ELF-1 (cell line): ENCODE data around the gene PAM.
A peak's percentile ranks its signal among the peaks of the same experiment; 100 is the strongest.
"Not testable (repeated sequence)": the region's sequence is repeated elsewhere in the genome, so short reads cannot be mapped to it uniquely, and the experiment has no call there.

Source experiments
- DNase-seq: peaks from one replicate; pipeline ENCODE4 v3.0.0-alpha.2; 2016; ENCODE audit warnings: low read depth, low spot score

Gene PAM

DNA sequence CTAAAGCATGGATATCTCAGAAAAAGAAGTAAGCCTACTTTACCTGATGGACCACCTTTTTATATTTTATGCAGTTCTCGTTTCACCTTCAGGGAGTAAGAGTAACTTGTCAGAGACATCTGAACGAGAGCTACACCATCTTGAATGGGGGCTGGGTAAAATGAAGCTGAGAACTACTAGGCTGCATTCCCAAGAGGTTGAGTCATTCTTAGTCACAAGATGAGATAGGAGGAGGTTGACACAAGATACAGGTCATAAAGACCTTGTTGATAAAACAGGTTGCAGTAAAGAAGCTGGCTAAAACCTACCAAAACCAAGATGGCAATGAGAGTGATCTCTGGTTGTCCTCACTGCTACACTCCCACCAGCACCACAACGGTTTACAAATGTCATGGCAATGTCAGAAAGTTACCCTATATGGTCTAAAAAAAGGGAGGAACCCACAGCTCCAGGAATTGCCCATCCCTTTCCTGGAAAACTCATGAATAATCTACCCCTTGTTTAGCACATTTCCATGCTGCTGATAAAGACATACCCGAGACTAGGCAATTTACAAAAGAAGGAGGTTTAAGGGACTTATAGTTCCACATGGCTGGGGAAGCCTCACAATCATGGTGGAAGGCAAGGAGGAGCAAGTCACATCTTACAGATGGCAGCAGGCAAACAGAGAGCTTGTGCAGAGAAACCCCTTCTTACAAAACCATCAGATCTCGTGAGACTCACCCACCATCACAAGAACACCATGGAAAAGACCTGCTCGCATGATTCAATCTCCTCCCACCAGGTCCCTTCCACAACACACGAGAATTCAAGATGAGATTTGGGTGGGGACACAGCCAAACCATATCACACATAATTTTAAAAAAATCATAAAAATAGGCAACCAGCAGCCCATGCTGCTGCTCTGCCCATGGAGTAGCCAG is 302.4 kb downstream of the PAM start:
- DNase-seq = peak; percentile 19

DNA sequence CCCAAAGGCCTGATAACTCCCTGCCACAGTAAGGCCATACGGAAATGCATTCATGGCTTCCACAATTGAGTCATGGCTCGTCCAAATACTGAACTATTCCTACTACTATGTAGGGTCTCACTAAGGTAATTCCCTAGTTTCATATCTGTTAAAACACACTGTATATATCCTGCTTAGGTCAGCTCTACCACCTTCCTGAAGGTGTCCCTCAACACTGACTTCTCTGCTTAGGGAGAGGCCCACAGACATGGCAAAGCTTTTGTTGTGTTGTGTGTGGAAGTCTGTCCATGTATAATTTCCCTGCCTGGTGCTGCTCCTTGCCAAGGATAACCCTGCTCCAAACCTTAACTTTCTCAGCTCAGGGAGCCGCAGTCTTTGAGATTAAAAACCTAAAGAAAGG is 304.4 kb downstream of the PAM start:
- no peak for DNase-seq

DNA sequence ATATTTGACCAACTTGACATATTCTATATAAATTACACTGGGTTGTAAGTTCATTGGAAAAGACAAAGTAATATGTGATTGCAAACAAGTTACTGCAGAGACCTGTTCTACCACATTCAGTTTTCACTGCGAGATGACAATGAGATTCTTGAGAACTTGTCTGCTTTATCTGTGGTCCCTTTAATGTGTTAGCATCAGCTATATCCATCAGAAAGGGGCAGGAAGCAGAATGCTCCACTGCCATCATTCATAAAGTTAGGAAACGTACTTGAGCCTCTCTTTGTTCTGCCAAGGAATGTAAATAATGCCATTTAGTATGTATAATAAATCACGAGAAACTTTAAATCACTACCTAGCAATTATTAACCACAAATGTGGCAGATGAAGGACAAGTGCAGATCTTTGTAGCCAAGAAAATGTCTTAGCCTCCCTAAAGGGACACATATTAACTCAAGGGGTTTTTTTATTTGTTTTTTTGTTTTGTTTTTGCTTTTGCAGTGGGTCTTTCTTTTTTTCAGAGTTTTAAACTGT is 305.4 kb downstream of the PAM start:
- no peak for DNase-seq

GRCh38 chr5:103066326-103066725 is 311.2 kb downstream of the PAM start:
- no peak for DNase-seq

GRCh38 chr5:103073500-103073899 is 318.4 kb downstream of the PAM start:
- DNase-seq = not testable (repeated sequence)

DNA sequence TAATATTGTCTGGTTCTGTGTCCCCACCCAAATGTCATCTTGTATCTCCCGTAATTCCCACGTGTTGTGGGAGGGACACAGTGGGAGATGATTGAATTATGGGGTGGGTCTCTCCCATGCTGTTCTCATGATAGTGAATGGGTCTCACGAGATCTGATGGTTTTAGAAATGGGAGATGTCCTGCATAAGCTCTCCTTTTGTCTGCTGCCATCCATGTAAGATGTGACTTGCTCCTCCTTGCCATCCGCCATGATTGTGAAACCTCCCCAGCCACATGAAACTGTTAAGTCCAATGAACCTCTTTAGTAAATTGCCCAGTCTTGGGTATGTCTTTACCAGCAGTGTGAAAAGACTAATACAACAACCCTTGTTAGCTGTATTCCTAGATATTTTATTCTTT is 320.3 kb downstream of the PAM start:
- no peak for DNase-seq
